ENCODE data around the gene TUBGCP3. TPM values are rescaled to one million over a fixed set of nuclear protein-coding genes. Genes with fewer than 3 reads are reported as not detected.
A peak's percentile ranks its signal among the peaks of the same experiment; 100 is the strongest.

TUBGCP3 gene
- total and polyA plus RNA-seq, 2 experiments from 2014 or later = 12.8 to 40.2 TPM

GRCh38 chr13:112510002-112510780 is 77.8 kb downstream of the TUBGCP3 start:
- no peaks in the 10 kb centered on the region for H3K27me3 ChIP-seq (ENCODE audit: insufficient read depth)
- Mint-ChIP-seq H3K36me3 (ENCODE audit: low read depth) (peaks cover 18% of the 10 kb centered on the region; the same call in 2 of the 3 replicates), H3K27ac (peak overlapping the region; percentile 91), H3K27me3 (ENCODE audit: insufficient read depth, low read depth, poor library complexity) (peaks cover 8% of the 10 kb centered on the region), H3K4me1 (peaks cover 16% of the 10 kb centered on the region), H3K9me3 (no peaks in the 10 kb centered on the region), H3K4me3 (no peak overlapping the region)
- H3K4me1 ChIP-seq (ENCODE audit: insufficient read depth) = no peaks in the 10 kb centered on the region
- H3K27ac ChIP-seq (ENCODE audit: low read depth) = 0 out of 2 replicates have a peak overlapping the region, but pooled peaks have one; percentile 1
- no peaks in the 10 kb centered on the region for H3F3A ChIP-seq (replicated peaks; ENCODE audit: low read depth)
- ATAC-seq = peak; percentile 98
- H3K36me3 ChIP-seq (ENCODE audit: insufficient read depth) = no peaks in the 10 kb centered on the region
- H2AFZ ChIP-seq = no peak overlapping the region
- 0 out of 2 replicates have a peak, but pooled peaks cover 3% of the 10 kb centered on the region for H4K20me1 ChIP-seq (replicated peaks; ENCODE audit: insufficient read depth)
- no peaks in the 10 kb centered on the region for H3K79me2 ChIP-seq (replicated peaks; ENCODE audit: insufficient read depth)
- H3K9me2 ChIP-seq (ENCODE audit: insufficient read depth) = no peaks in the 10 kb centered on the region
- no peak overlapping the region for H3K4me2 ChIP-seq
- DNase-seq (ENCODE audit: low spot score) = peak; percentile 95
- TF ChIP-seq STAT1 (IDR thresholded peaks at IDR 0.05; ENCODE audit: unreplicated experiment) (no peak), ETS1 (IDR thresholded peaks at IDR 0.05) (no peak), CTCF (conservative IDR thresholded peaks at IDR 0.05; ENCODE audit: low read depth in 2 of 2) (peak; percentile 68 to 70)
- H3K4me3 ChIP-seq = no peak overlapping the region

GRCh38 chr13:112509190-112509589 is 78.8 kb downstream of the TUBGCP3 start:
- Mint-ChIP-seq H3K27me3 (ENCODE audit: insufficient read depth, low read depth, poor library complexity) (peaks cover 8% of the 10 kb centered on the region), H3K36me3 (ENCODE audit: low read depth) (peaks cover 24% of the 10 kb centered on the region; the same call in 2 of the 3 replicates), H3K27ac (no peak overlapping the region; the same call in 1 of the 2 replicates), H3K4me3 (no peak overlapping the region), H3K9me3 (no peaks in the 10 kb centered on the region), H3K4me1 (peaks cover 16% of the 10 kb centered on the region)
- no peaks in the 10 kb centered on the region for H3F3A ChIP-seq (replicated peaks; ENCODE audit: low read depth)
- no peak overlapping the region for H3K4me2 ChIP-seq
- H3K4me1 ChIP-seq (ENCODE audit: insufficient read depth) = no peaks in the 10 kb centered on the region
- no peak overlapping the region for H3K27ac ChIP-seq (ENCODE audit: low read depth)
- DNase-seq (ENCODE audit: low spot score) = no peak
- no peaks in the 10 kb centered on the region for H3K27me3 ChIP-seq (ENCODE audit: insufficient read depth)
- 0 out of 2 replicates have a peak, but pooled peaks cover 3% of the 10 kb centered on the region for H4K20me1 ChIP-seq (replicated peaks; ENCODE audit: insufficient read depth)
- no peak overlapping the region for H3K4me3 ChIP-seq
- H2AFZ ChIP-seq = no peak overlapping the region
- no peaks in the 10 kb centered on the region for H3K79me2 ChIP-seq (replicated peaks; ENCODE audit: insufficient read depth)
- no peaks in the 10 kb centered on the region for H3K36me3 ChIP-seq (ENCODE audit: insufficient read depth)
- ATAC-seq = no peak
- H3K9me2 ChIP-seq (ENCODE audit: insufficient read depth) = no peaks in the 10 kb centered on the region
- TF ChIP-seq POLR2AphosphoS5 (IDR thresholded peaks at IDR 0.05; ENCODE audit: low read depth) (no peak), NANOG (IDR thresholded peaks at IDR 0.05; ENCODE audit: borderline replicate concordance) (no peak), ZNF462 (CRISPR knock-in tag; IDR thresholded peaks at IDR 0.05) (no peak), ZNF331 (CRISPR knock-in tag; IDR thresholded peaks at IDR 0.05; ENCODE audit: low read depth) (no peak), REST (IDR thresholded peaks at IDR 0.05; ENCODE audit: unreplicated experiment) (no peak)
